KOPT-K1 (cell line): ENCODE measurements around the gene PIR.

Source experiments
- H3K27ac ChIP-seq: fragments of 200-600 bp; sonication (generic); 2 replicates; pipeline ENCODE4 v1.5.1; 2016; ENCODE audit warnings: antibody characterized with exemption, mild to moderate bottlenecking, low read depth, low read length; ENCODE audit not compliant: poor library complexity, severe bottlenecking
- H3K36me3 ChIP-seq: fragments of 200-600 bp; sonication (generic); 2 replicates; pipeline ENCODE4 v1.5.1; 2017; ENCODE audit warnings: antibody characterized with exemption, mild to moderate bottlenecking, low read length, moderate library complexity; ENCODE audit not compliant: insufficient read depth
- H3K9me3 ChIP-seq: fragments of 200-600 bp; sonication (generic); 2 replicates; pipeline ENCODE4 v1.5.1; 2017; ENCODE audit warnings: antibody characterized with exemption, low read length, mild to moderate bottlenecking; ENCODE audit not compliant: insufficient read depth, poor library complexity, severe bottlenecking

Gene PIR

DNA sequence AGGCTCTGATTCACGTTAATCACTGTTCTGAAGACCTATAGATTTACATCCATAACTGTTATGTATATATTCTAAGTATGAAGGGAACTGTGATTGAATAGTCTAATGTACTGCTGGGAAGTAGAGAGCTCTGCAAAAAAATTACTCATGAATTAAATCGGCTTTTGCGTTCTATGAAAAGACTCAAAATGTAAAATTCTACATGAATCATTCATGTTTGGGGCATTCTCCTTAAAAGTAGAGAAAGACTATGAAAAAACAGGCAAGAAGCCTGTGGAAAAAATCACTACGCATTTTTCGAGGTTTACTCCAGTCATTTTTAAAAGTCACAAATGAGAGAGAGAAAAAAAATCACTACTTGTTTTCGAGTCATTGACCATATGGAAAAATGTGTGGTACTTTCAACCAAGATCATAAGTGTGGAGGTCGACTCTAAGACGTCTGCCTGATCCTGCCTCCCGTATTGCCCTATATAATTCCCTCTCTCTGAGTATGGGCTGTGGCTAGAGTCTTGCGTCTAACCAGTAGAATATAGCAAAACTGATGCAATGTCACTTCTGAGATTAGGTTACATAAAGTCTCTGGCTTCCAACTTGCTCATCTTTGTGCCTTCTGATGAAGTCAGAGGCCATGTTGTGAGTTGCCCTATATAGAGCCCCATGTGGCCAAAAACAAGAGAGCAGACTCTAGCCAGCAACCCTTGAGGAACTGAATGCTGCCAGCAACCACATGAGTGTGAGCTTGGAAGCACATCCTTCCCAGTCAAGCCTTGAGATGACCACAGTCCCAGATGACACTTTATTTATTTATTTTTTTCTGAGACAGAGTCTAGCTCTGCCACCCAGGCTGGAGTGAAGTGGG, 76.8 kb downstream of the PIR start:
- Histone ChIP-seq H3K9me3 (no peaks in the 10 kb centered on the region), H3K36me3 (no peaks in the 10 kb centered on the region), H3K27ac (no peak overlapping the region)

DNA sequence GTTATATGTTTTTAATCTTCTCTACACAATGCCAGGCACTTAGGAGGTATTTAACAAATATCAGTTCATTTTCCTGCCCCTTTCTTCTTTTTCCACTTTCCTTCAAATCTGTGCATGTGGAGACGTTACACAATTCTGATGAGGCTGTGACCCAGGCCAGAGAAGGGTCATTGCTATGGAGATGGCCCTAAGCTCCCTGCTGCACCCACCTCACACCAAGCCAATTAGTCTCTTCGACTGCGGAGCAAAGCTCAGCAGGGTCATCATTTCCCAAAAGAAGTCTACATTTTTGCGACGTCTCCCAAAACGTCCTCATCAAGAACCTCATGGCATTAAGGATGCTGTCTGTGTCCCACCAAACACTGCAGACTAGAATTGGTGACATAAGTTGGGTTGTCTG, 80.0 kb downstream of the PIR start:
- Histone ChIP-seq H3K9me3 (no peaks in the 10 kb centered on the region), H3K36me3 (no peaks in the 10 kb centered on the region), H3K27ac (no peak overlapping the region)

DNA sequence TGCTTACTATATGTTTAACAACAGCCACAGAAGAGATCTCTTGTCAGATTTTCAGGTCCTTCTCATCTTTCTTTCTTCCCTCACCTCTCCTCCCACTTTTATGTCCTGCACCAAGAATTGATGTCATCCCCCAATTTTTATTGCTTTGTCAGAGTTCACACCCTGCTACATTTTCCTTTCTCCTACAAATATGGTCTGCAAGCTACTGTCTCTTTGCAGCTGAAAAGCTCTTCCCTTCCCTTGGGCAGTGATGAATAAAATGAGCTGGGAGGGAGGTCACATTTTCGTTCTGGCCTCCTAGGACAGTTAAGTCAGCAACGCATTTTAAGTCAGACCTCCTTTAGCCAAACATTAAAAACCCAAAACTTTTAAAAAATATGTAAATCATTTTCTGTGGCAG, 82.2 kb downstream of the PIR start:
- no peak overlapping the region for H3K27ac ChIP-seq
- no peaks in the 10 kb centered on the region for H3K9me3 ChIP-seq
- no peaks in the 10 kb centered on the region for H3K36me3 ChIP-seq

DNA sequence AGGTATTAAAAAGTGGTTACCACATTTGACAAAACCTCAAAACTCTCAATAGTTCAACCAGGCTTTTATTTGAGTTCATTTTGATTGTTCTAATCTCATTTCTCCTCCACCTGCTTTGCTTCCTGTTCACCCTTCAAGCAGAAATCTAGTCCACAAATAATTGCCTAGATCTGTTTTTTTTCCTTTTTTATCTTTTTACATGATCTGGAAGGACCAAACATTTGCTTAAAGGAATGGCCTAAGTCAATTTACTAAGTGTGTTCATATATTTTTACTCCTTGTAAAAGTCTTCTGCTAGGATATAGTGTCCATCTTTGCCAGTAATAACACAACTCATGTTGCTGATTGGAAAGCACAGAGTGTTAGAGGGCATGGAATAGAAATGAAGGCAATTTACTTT, 82.7 kb downstream of the PIR start:
- H3K9me3 ChIP-seq, result no peaks in the 10 kb centered on the region
- H3K36me3 ChIP-seq, result no peaks in the 10 kb centered on the region
- no peak overlapping the region for H3K27ac ChIP-seq

DNA sequence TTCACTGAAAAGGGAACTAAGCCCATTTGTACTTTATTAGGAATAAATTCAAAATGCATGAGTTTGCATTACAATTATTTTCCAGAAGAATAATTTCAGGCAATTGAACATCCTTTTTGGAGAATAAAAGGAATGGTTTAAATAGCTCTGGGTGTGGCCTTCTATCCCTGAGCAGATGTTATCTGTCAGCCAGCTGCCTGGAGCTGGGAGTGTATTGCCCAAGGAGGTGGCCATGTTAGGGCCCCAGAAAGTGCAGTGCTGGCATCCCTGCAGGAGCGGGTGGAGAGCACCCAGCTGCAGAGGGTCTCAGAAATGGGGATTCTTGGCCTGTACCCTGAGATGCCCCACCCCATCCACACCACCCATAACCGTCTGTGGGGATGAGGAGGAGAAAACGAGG, 87.3 kb downstream of the PIR start:
- Histone ChIP-seq H3K36me3 (no peaks in the 10 kb centered on the region), H3K27ac (no peak overlapping the region)

DNA sequence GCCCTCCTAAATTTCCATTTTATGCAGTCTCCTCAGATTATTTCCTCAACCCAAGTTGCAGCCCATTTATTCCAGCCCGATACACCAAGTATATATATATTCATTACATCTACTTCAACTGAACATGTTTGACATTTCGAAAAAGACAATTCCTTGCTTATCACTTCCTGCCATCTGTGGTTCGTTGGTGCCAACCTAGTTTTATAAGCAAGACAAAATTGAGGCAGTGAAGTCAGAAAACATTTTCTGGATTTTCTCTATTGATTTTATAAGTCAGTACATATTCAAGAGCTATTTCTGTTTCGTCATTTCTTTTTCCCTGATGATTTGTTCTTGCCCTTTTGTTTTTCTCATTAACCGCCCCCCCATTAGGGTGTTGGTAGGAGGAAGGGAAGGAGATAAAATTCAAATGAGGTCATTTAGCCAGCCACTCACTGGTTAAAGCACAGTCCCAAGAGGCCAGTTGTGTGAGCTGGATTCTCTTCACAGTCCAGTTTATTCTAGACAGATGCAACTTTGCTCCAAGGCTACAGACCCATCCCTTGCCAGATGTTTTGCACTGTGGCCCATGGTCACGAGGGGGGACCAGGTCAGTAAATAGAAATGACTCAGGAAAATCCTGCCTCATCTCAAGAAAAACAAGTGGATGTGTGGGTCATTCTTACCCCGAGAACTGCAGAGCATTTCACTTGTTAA, 88.6 kb downstream of the PIR start:
- H3K9me3 ChIP-seq, result no peaks in the 10 kb centered on the region
- H3K27ac ChIP-seq, result no peak overlapping the region
- no peaks in the 10 kb centered on the region for H3K36me3 ChIP-seq

More for the DNA sequence above, 87.3 kb downstream of the PIR start:
- no peaks in the 10 kb centered on the region for H3K9me3 ChIP-seq

DNA sequence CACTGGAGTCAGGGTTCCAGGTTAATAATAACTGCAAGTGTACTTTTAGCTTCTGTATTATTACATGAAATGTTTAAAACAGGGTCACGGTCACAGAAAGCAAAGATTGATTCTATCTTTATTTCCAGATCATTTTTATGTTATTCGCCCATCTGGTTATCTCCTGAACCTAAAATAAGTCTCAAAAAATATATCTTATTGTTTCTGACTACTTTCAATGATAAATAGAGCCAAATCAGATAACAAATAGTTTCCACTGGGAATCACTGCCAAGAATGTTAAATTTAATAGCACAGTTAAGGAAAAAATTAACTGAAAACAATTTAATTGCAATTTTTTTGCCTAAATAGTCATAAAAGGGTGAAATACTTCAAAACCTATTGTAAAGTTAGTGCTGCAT, 91.8 kb downstream of the PIR start:
- Histone ChIP-seq H3K36me3 (no peaks in the 10 kb centered on the region), H3K27ac (no peak overlapping the region), H3K9me3 (no peaks in the 10 kb centered on the region)

DNA sequence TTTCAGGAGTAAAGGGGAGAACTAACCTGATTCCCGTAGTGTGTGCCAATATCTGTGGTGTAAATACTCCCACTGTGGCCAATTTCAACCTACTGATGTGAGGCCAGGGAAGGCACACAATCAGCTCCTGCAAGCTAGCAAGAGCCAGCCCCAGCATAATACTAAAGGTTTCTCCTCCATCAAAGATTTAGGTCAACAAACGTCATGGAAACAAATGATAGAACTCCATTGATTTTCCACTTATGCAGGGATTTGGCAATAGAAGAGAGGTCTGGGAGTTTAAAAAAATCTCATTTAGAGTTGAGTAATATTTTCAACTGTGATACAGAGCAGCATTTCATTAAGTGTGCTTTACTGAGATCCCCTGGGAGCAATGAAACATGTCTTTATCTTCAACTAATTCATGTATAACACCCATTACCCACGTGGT, 93.2 kb downstream of the PIR start:
- Histone ChIP-seq H3K9me3 (no peaks in the 10 kb centered on the region), H3K36me3 (no peaks in the 10 kb centered on the region), H3K27ac (no peak overlapping the region)

DNA sequence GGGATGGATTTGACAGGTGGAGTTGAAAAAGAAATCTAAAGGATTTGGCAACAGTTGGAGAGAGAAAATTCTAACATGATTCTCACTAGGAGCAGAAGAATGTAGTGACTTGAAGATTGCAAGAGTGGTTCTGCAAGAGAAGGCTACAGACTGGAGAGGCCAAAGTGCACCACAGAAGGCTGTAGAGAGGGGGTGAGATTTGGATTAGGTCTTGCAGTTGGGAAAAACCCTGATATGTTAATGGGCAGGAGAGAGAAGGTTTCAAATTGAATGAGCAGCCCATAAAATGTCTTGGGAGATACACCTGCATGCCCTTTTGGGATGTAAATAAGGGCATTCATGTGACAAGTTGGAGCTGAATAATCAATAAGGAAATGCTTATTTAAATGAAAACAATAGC, 94.3 kb downstream of the PIR start:
- H3K9me3 ChIP-seq, result no peaks in the 10 kb centered on the region
- no peak overlapping the region for H3K27ac ChIP-seq
- H3K36me3 ChIP-seq, result no peaks in the 10 kb centered on the region

DNA sequence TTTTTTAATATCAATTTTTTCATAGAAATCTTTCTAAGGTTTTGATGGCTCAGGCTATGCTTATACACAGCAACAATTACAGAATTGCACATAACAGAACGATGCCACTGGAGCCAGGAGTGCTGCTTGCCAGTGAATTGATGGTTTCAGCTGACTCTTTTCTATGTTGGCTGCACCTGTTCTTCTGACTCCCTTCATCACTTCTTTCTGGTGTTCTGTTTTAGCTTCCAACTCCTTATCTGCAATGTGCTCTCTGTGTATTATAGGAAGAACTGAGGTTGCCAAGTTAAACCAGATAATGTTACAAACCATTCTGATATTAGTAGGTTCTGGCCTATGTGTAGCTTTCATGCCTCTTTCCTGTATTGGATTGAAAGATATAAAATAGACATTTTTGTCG, 97.3 kb downstream of the PIR start:
- H3K36me3 ChIP-seq, result no peaks in the 10 kb centered on the region
- no peaks in the 10 kb centered on the region for H3K9me3 ChIP-seq
- no peak overlapping the region for H3K27ac ChIP-seq

DNA sequence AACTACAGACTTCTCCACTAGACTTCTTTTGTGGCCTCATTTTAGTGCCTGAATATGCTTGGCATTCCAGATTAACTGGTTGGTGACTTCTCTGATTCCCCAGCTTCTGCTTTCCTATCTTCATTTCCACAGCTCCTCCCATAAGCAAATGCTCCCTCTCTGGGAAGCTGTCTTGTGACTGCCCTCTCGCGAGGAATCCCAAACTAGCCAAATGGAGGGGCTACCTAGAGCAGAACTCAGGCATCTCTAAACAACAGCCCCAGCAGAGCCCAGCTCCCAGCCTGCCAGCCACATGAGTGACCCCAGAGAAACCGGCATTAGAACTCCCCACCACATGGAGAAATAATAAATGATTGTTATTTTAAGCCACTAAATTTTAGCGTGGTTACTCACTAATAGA, 101.3 kb downstream of the PIR start:
- Histone ChIP-seq H3K27ac (no peak overlapping the region), H3K36me3 (no peaks in the 10 kb centered on the region), H3K9me3 (no peaks in the 10 kb centered on the region)

DNA sequence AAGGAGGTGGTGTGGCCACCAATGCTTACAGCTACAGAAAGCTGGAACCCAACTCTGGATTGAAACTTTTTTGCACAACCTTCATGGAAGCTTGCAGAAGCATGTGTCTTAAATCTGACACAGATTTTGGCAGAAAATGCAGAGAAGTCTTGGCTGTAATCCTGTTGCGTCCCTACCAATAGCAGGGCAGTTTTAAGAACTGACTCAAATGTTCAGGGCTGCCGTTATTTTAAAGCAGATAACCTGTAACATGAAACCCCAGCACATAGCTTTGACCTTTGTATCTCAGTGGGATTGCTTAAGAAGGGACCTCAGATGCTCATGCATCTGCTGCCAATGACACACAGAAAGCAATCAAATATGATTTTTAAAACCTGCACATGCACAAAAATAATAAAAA, 108.8 kb downstream of the PIR start, which contains the start of gene VEGFD:
TSS of gene VEGFD (minus strand) at position 110 of the 400 bp plus-strand sequence. CDS start 467 bp downstream, outside the sequence.
- Histone ChIP-seq H3K27ac (no peak within 1 kb of the TSS), H3K9me3 (no peaks in the 10 kb centered on the region), H3K36me3 (0 out of 2 replicates have a peak, but pooled peaks cover 2% of the 10 kb centered on the region)

DNA sequence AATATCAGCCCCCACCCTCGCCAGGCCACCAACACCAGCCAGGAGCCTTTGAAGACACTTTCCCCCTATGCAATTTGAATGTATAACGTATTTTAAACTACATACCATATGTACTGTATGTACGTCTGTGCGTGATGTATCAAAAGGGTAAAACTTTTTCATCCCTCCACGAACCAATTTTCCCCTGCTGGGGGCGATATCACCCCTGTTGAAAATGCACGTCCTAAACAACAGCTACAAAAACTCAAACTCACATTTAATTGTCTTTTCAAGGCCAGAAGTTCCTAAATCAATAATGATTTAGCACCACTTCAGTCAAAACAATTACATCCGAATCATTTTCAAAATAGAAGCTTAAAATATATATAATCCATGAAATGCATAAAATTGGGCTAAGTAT, 110.3 kb downstream of the PIR start:
- Histone ChIP-seq H3K27ac (no peak overlapping the region), H3K36me3 (peaks cover 14% of the 10 kb centered on the region; the same call in 1 of the 2 replicates), H3K9me3 (no peaks in the 10 kb centered on the region)

DNA sequence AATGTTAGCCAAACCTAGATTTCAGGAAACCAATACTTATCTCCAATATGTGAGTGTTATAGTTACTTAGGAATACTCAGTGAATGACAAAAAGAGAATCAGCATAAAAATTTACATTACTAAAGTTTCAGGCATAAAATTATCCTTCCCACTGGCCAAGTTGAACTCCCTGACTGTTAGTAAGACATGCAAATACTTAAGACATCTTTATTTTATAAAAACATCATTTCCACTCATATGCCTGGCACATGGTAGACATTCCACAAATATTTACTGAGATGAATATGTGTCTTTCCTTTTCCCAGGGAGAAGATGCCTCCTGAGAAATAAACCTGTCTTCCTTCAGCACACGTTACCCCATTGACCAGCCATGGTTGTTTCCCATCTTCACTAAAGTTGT, 116.2 kb downstream of the PIR start:
- Histone ChIP-seq H3K36me3 (peaks cover 19% of the 10 kb centered on the region; the same call in 1 of the 2 replicates), H3K9me3 (no peaks in the 10 kb centered on the region), H3K27ac (peak overlapping the region; percentile 52)

DNA sequence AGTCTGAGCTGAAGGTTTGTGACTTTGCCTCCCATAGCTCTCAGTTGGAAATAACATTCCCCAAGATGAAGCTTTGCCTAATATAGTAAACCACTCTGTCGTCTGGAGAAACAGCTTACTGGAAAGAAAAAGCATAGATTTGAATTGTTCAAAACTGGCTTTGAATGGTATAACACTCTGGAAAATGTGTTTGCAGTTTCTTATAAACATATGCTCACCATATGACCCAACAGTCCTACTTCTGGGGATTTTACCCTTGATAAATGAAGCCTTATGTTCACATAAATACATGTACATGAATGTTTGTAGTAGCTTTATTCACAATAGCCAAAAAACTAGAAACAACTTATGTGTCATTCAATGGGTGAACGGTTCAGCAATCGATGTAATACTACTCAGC, 119.2 kb downstream of the PIR start:
- Histone ChIP-seq H3K9me3 (no peaks in the 10 kb centered on the region), H3K27ac (no peak overlapping the region), H3K36me3 (peaks cover 15% of the 10 kb centered on the region; the same call in 1 of the 2 replicates)
